Type B pancreatic cell (in vitro differentiated cells): ENCODE data around the gene LRRFIP1. TPM values are rescaled to one million over a fixed set of nuclear protein-coding genes. Genes with fewer than 3 reads are reported as not detected.
A peak's percentile ranks its signal among the peaks of the same experiment; 100 is the strongest.
"Not testable (repeated sequence)": the region's sequence is repeated elsewhere in the genome, so short reads cannot be mapped to it uniquely, and the experiment has no call there.

Source experiments
- DNase-seq: peaks from one replicate; pipeline ENCODE4 v3.0.0; 2021; ENCODE audit warnings: mixed read lengths; ENCODE audit not compliant: unreplicated experiment; ENCODE audit errors: extremely low spot score
- H3K27ac Mint-ChIP-seq: 2 replicates; pipeline ENCODE4 v1.8.0; 2021; ENCODE audit warnings: mild to moderate bottlenecking, mixed read lengths
- H3K27me3 Mint-ChIP-seq: 2 replicates; pipeline ENCODE4 v1.8.0; 2021; ENCODE audit warnings: mixed read lengths
- H3K36me3 Mint-ChIP-seq: 2 replicates; pipeline ENCODE4 v1.8.0; 2021; ENCODE audit warnings: mixed read lengths
- H3K4me1 Mint-ChIP-seq: one replicate; pipeline ENCODE4 v1.8.0; 2021; ENCODE audit warnings: mixed read lengths; ENCODE audit not compliant: unreplicated experiment
- H3K4me3 Mint-ChIP-seq: 2 replicates; pipeline ENCODE4 v1.8.0; 2021; ENCODE audit warnings: mild to moderate bottlenecking, mixed read lengths
- H3K9me3 Mint-ChIP-seq: 2 replicates; pipeline ENCODE4 v1.8.0; 2021; ENCODE audit warnings: mixed read lengths
- CTCF ChIP-seq: fragments of 200-600 bp; sonication (generic); conservative IDR thresholded peaks from 2 replicates; pipeline ENCODE4 v1.5.0; 2021; ENCODE audit warnings: antibody characterized with exemption, mild to moderate bottlenecking
- total RNA-seq: library from RNA; stranded (reverse); gene quantifications from 2 replicates; pipeline ENCODE4 v1.2.1, GENCODE V29; 2021; ENCODE audit warnings: low replicate concordance

LRRFIP1 gene
- total RNA-seq, 1 donor from 2014 or later, result 53.8 TPM

GRCh38 chr2:237604960-237605359 lies 22.4 kb upstream of the LRRFIP1 start:
- H3K27ac Mint-ChIP-seq, result no peak overlapping the region
- H3K4me1 Mint-ChIP-seq, result peaks cover 21% of the 10 kb centered on the region
- no peak overlapping the region for H3K4me3 Mint-ChIP-seq
- H3K27me3 Mint-ChIP-seq, result peaks cover 11% of the 10 kb centered on the region
- no peaks in the 10 kb centered on the region for H3K9me3 Mint-ChIP-seq
- peak; percentile 14 for TF ChIP-seq CTCF
- DNase-seq, result no peak
- H3K36me3 Mint-ChIP-seq, result no peaks in the 10 kb centered on the region

- not testable (repeated sequence) for H3K9me3 Mint-ChIP-seq, DNase-seq, H3K36me3 Mint-ChIP-seq, H3K4me3 Mint-ChIP-seq, H3K27ac Mint-ChIP-seq, H3K27me3 Mint-ChIP-seq
- H3K4me1 Mint-ChIP-seq, result peaks cover 16% of the 10 kb centered on the region
These were observed 20.9 kb upstream of the LRRFIP1 start for GRCh38 chr2:237606522-237606921.

GRCh38 chr2:237612527-237613357 lies 14.6 kb upstream of the LRRFIP1 start:
- H3K27me3 Mint-ChIP-seq, result peaks cover 10% of the 10 kb centered on the region

GRCh38 chr2:237613679-237614078 lies 13.7 kb upstream of the LRRFIP1 start:
- peaks cover 20% of the 10 kb centered on the region for H3K4me1 Mint-ChIP-seq
- H3K27me3 Mint-ChIP-seq, result peaks cover 15% of the 10 kb centered on the region
- H3K36me3 Mint-ChIP-seq, result no peaks in the 10 kb centered on the region

More at GRCh38 chr2:237612527-237613357, 14.6 kb upstream of the LRRFIP1 start:
- Mint-ChIP-seq H3K4me3 (no peak overlapping the region), H3K27ac (no peak overlapping the region), H3K36me3 (no peaks in the 10 kb centered on the region), H3K4me1 (peaks cover 20% of the 10 kb centered on the region), H3K9me3 (no peaks in the 10 kb centered on the region)
- no peak for DNase-seq
- TF ChIP-seq CTCF, result no peak

GRCh38 chr2:237614151-237614720 lies 13.2 kb upstream of the LRRFIP1 start:
- no peak overlapping the region for H3K4me3 Mint-ChIP-seq
- H3K27ac Mint-ChIP-seq, result peak overlapping the region; percentile 74
- no peak for DNase-seq
- H3K36me3 Mint-ChIP-seq, result no peaks in the 10 kb centered on the region
- H3K4me1 Mint-ChIP-seq, result peaks cover 20% of the 10 kb centered on the region
- peak; percentile 22 for TF ChIP-seq CTCF
- H3K9me3 Mint-ChIP-seq, result no peaks in the 10 kb centered on the region
- H3K27me3 Mint-ChIP-seq, result peaks cover 16% of the 10 kb centered on the region

More at GRCh38 chr2:237613679-237614078, 13.7 kb upstream of the LRRFIP1 start:
- Mint-ChIP-seq H3K9me3 (no peaks in the 10 kb centered on the region), H3K27ac (peak overlapping the region; percentile 74), H3K4me3 (no peak overlapping the region)
- DNase-seq, result no peak
- TF ChIP-seq CTCF, result no peak

DNA sequence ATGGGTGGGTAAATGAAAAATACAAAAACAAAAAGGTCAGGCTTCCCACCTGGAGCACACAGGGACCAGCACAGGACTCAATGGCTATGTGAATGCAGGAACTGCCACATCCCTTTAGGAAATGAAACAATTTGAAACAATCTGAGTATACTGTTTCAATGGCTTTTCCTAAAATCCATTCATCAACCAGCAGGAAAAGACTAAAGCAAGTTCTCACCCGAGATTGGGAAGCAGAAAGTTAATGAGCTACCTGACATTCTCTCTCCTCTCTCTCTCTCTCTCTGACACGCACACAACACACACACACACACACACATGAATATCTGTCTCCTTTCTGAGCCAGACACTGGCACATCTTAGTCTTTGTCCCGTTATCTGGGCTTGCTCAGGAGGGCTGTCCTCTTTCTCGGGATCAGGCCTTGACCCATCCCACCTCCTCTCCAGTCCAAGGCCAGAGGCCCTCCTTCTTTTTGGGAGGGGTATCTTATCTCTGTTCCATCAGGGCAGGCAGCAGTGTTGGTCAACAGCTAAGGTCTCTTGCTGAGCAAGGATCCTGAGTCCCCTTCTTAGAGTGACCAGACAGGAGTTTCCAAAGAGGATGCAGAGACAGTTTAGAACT lies 11.6 kb upstream of the LRRFIP1 start:
- H3K27ac Mint-ChIP-seq, result no peak overlapping the region
- H3K9me3 Mint-ChIP-seq, result no peaks in the 10 kb centered on the region
- peaks cover 6% of the 10 kb centered on the region for H3K27me3 Mint-ChIP-seq
- TF ChIP-seq CTCF, result no peak
- no peaks in the 10 kb centered on the region for H3K36me3 Mint-ChIP-seq
- DNase-seq, result no peak
- H3K4me3 Mint-ChIP-seq, result no peak overlapping the region
- peaks cover 20% of the 10 kb centered on the region for H3K4me1 Mint-ChIP-seq
